ENCODE results near the gene C10orf71. TPM values are rescaled to one million over a fixed set of nuclear protein-coding genes. Genes with fewer than 3 reads are reported as not detected.

The C10orf71 gene
- total RNA-seq, 1 experiment from 2014 or later: not detected

GRCh38 chr10:49273082-49273465 lies 25.9 kb upstream of the C10orf71 start:
- no TSS peak for BruUV-seq (replicated peaks)
- Histone ChIP-seq H3K4me1 (ENCODE audit: insufficient read depth, low read length, poor library complexity, severe bottlenecking) (no peaks in the 10 kb centered on the region), H3K9me3 (ENCODE audit: low read depth, low read length, poor library complexity, severe bottlenecking) (no peaks in the 10 kb centered on the region), H3K4me3 (ENCODE audit: low read depth, low read length, poor library complexity, severe bottlenecking) (no peak overlapping the region), H3K36me3 (ENCODE audit: insufficient read depth, low read length, poor library complexity, severe bottlenecking) (no peaks in the 10 kb centered on the region), H3K27me3 (replicated peaks; ENCODE audit: insufficient read depth, low read depth, low read length, poor library complexity) (peaks cover 13% of the 10 kb centered on the region), H3K27ac (ENCODE audit: low read depth, low read length, poor library complexity, severe bottlenecking) (no peak overlapping the region)
- ChIA-PET CTCF (no interaction called here), POLR2A (ENCODE audit: low non-redundant PET) (no interaction called here)
- no peak for DNase-seq (ENCODE audit: low spot score)
- TF ChIP-seq CTCF (conservative IDR thresholded peaks at IDR 0.05; ENCODE audit: low read depth, low read length) (no peak), EZH2 (IDR thresholded peaks at IDR 0.05; ENCODE audit: borderline replicate concordance, low read depth, low read length, poor library complexity, severe bottlenecking) (no peak)
- intact Hi-C loops (cut with micrococcal nuclease; ENCODE audit: unreplicated experiment): no loop called here

- no TSS peak for BruUV-seq (replicated peaks)
- Histone ChIP-seq H3K27ac (ENCODE audit: low read depth, low read length, poor library complexity, severe bottlenecking) (no peak overlapping the region), H3K4me1 (ENCODE audit: insufficient read depth, low read length, poor library complexity, severe bottlenecking) (no peaks in the 10 kb centered on the region), H3K9me3 (ENCODE audit: low read depth, low read length, poor library complexity, severe bottlenecking) (no peaks in the 10 kb centered on the region), H3K27me3 (replicated peaks; ENCODE audit: insufficient read depth, low read depth, low read length, poor library complexity) (peaks cover 14% of the 10 kb centered on the region), H3K36me3 (ENCODE audit: insufficient read depth, low read length, poor library complexity, severe bottlenecking) (no peaks in the 10 kb centered on the region), H3K4me3 (ENCODE audit: low read depth, low read length, poor library complexity, severe bottlenecking) (no peak overlapping the region)
- DNase-seq (ENCODE audit: low spot score): no peak
- CTCF ChIA-PET: no interaction called here
- intact Hi-C loops (cut with micrococcal nuclease; ENCODE audit: unreplicated experiment): no loop called here
- TF ChIP-seq EZH2 (IDR thresholded peaks at IDR 0.05; ENCODE audit: borderline replicate concordance, low read depth, low read length, poor library complexity, severe bottlenecking) (no peak), CTCF (conservative IDR thresholded peaks at IDR 0.05; ENCODE audit: low read depth, low read length) (no peak)
- POLR2A ChIA-PET (ENCODE audit: low non-redundant PET): no interaction called here
Measured at GRCh38 chr10:49273626-49274025, 25.3 kb upstream of the C10orf71 start.

GRCh38 chr10:49274886-49275285 lies 24.1 kb upstream of the C10orf71 start:
- Histone ChIP-seq H3K4me3 (ENCODE audit: low read depth, low read length, poor library complexity, severe bottlenecking) (no peak overlapping the region), H3K36me3 (ENCODE audit: insufficient read depth, low read length, poor library complexity, severe bottlenecking) (no peaks in the 10 kb centered on the region), H3K27me3 (replicated peaks; ENCODE audit: insufficient read depth, low read depth, low read length, poor library complexity) (peaks cover 17% of the 10 kb centered on the region), H3K27ac (ENCODE audit: low read depth, low read length, poor library complexity, severe bottlenecking) (no peak overlapping the region), H3K4me1 (ENCODE audit: insufficient read depth, low read length, poor library complexity, severe bottlenecking) (no peaks in the 10 kb centered on the region), H3K9me3 (ENCODE audit: low read depth, low read length, poor library complexity, severe bottlenecking) (no peaks in the 10 kb centered on the region)
- ChIA-PET CTCF (no interaction called here), POLR2A (ENCODE audit: low non-redundant PET) (no interaction called here)
- DNase-seq (ENCODE audit: low spot score): no peak
- BruUV-seq (replicated peaks): no TSS peak
- intact Hi-C loops (cut with micrococcal nuclease; ENCODE audit: unreplicated experiment): no loop called here
- TF ChIP-seq EZH2 (IDR thresholded peaks at IDR 0.05; ENCODE audit: borderline replicate concordance, low read depth, low read length, poor library complexity, severe bottlenecking) (no peak), CTCF (conservative IDR thresholded peaks at IDR 0.05; ENCODE audit: low read depth, low read length) (no peak)
